ENCODE measurements around the gene MINDY1. TPM values are rescaled to one million over a fixed set of nuclear protein-coding genes. Genes with fewer than 3 reads are reported as not detected.

The MINDY1 gene
- total and polyA plus RNA-seq, 2 donors (not counting 1 experiment from before 2014, with no cell fraction given) = 7.6 to 16.1 TPM

- Histone ChIP-seq H2AFZ (ENCODE audit: insufficient read depth, low read depth, low read length, poor library complexity, severe bottlenecking) (peak overlapping the region; percentile 57), H3K9me3 (ENCODE audit: control extremely low read depth in 1 of 3, control insufficient read depth in 2 of 3, insufficient read depth in 1 of 3, low read length in 2 of 3) (no peaks in the 10 kb centered on the region), H3K36me3 (replicated peaks in 1 of 2; ENCODE audit: control extremely low read depth in 1 of 2, control insufficient read depth in 1 of 2, extremely low read depth in 1 of 2, insufficient read depth in 2 of 2, low read length in 1 of 2) (peaks cover 3 to 13% of the 10 kb centered on the region in 2 experiments), H3K27ac (ENCODE audit: low read length in 2 of 2) (no peak overlapping the region), H4K20me1 (ENCODE audit: control insufficient read depth, insufficient read depth, low read length, poor library complexity, severe bottlenecking) (no peaks in the 10 kb centered on the region), H3K4me2 (replicated peaks; ENCODE audit: low read depth, low read length, poor library complexity, severe bottlenecking) (peak overlapping the region; percentile 48), H3K4me3 (ENCODE audit: control extremely low read depth in 1 of 5, extremely low read depth in 1 of 5, insufficient read depth in 1 of 5, low read depth in 2 of 5, low read length in 4 of 5) (no peak overlapping the region), H3K79me2 (ENCODE audit: control insufficient read depth, insufficient read depth, low read length) (no peaks in the 10 kb centered on the region), H3K27me3 (replicated peaks in 1 of 4; ENCODE audit: control extremely low read depth in 1 of 4, control insufficient read depth in 3 of 4, insufficient read depth in 4 of 4, low read length in 3 of 4) (no peaks in the 10 kb centered on the region), H3K4me1 (ENCODE audit: control insufficient read depth in 2 of 2, insufficient read depth in 2 of 2, low read length in 2 of 2) (peaks cover 0 to 3% of the 10 kb centered on the region in 2 donors), H3K9ac (ENCODE audit: low read length) (no peak overlapping the region)
- intact Hi-C loops (cut with micrococcal nuclease) = loop anchor here (5.0 to 10.0 kb wide), 2 partner anchors 533 to 741 kb away; partner anchors contain the start of gene CA14
- Mint-ChIP-seq H3K4me3 (no peak overlapping the region), H3K27me3 (no peaks in the 10 kb centered on the region), H3K4me1 (peaks cover 4% of the 10 kb centered on the region), H3K9me3 (ENCODE audit: insufficient read depth) (no peaks in the 10 kb centered on the region), H3K27ac (no peak overlapping the region)
- ChIA-PET CTCF (interaction anchor here (0.6 to 5.3 kb wide), 24 partner anchors 10 to 740 kb away, joined by 3 to 63 read pairs (median 4); partner anchors contain the start of genes ANXA9, C1orf56, CTSK and MINDY1), POLR2A (interaction anchor here (0.6 kb wide), 2 partner anchors 748 to 846 kb away, joined by 3 to 6 read pairs; partner anchors contain the start of gene PLEKHO1)
- ATAC-seq (ENCODE audit: low read depth) = no peak
- 80% methylated on average over 2 of the region's 4 CpGs for WGBS (ENCODE audit: insufficient coverage)
- DNase-seq = no peak
- no peak for TF ChIP-seq CTCF (IDR thresholded peaks at IDR 0.05)
- no peak for TF ChIP-seq EZH2 (IDR thresholded peaks at IDR 0.05; ENCODE audit: borderline replicate concordance, insufficient read depth, low read depth, low read length, poor library complexity, severe bottlenecking)
These were observed 11.2 kb downstream of the MINDY1 start for GRCh38 chr1:150995460-150995859.

GRCh38 chr1:150994248-150994647, 12.5 kb downstream of the MINDY1 start:
- no peak for ATAC-seq (ENCODE audit: low read depth)
- Mint-ChIP-seq H3K27ac (no peak overlapping the region), H3K4me1 (peaks cover 4% of the 10 kb centered on the region), H3K27me3 (no peaks in the 10 kb centered on the region), H3K9me3 (ENCODE audit: insufficient read depth) (no peaks in the 10 kb centered on the region), H3K4me3 (no peak overlapping the region)
- no peaks in the 10 kb centered on the region for H3K9me3 ChIP-seq (ENCODE audit: control extremely low read depth in 1 of 3, control insufficient read depth in 2 of 3, insufficient read depth in 1 of 3, low read length in 2 of 3)
- no peak overlapping the region for H3K4me3 ChIP-seq (ENCODE audit: control extremely low read depth in 1 of 5, extremely low read depth in 1 of 5, insufficient read depth in 1 of 5, low read depth in 2 of 5, low read length in 4 of 5)
- DNase-seq = no peak
- ChIA-PET POLR2A (no interaction called here), CTCF (interaction anchor here (0.7 to 5.3 kb wide), 7 partner anchors 12 to 162 kb away, joined by 3 to 63 read pairs (median 4); partner anchors contain the start of genes ANXA9, MINDY1 and TNFAIP8L2)
- H3K27ac ChIP-seq (ENCODE audit: low read length in 2 of 2) = no peak overlapping the region
- no peak overlapping the region for H3K4me2 ChIP-seq (replicated peaks; ENCODE audit: low read depth, low read length, poor library complexity, severe bottlenecking)
- peaks cover 0 to 3% of the 10 kb centered on the region in 2 donors for H3K4me1 ChIP-seq (ENCODE audit: control insufficient read depth in 2 of 2, insufficient read depth in 2 of 2, low read length in 2 of 2)
- no peaks in the 10 kb centered on the region for H4K20me1 ChIP-seq (ENCODE audit: control insufficient read depth, insufficient read depth, low read length, poor library complexity, severe bottlenecking)
- intact Hi-C loops (cut with micrococcal nuclease) = loop anchor here (10.0 kb wide), 1 partner anchor 739 kb away; the partner anchor contains the start of gene CA14
- H3K79me2 ChIP-seq (ENCODE audit: control insufficient read depth, insufficient read depth, low read length) = no peaks in the 10 kb centered on the region
- H2AFZ ChIP-seq (ENCODE audit: insufficient read depth, low read depth, low read length, poor library complexity, severe bottlenecking) = no peak overlapping the region
- peaks cover 3 to 13% of the 10 kb centered on the region in 2 experiments for H3K36me3 ChIP-seq (replicated peaks in 1 of 2; ENCODE audit: control extremely low read depth in 1 of 2, control insufficient read depth in 1 of 2, extremely low read depth in 1 of 2, insufficient read depth in 2 of 2, low read length in 1 of 2)
- TF ChIP-seq CTCF (IDR thresholded peaks at IDR 0.05) (no peak), EZH2 (IDR thresholded peaks at IDR 0.05; ENCODE audit: borderline replicate concordance, insufficient read depth, low read depth, low read length, poor library complexity, severe bottlenecking) (no peak)
- WGBS (ENCODE audit: insufficient coverage) = 90% methylated on average over 2 of the region's 3 CpGs
- no peak overlapping the region for H3K9ac ChIP-seq (ENCODE audit: low read length)
- H3K27me3 ChIP-seq (replicated peaks in 1 of 4; ENCODE audit: control extremely low read depth in 1 of 4, control insufficient read depth in 3 of 4, insufficient read depth in 4 of 4, low read length in 3 of 4) = no peaks in the 10 kb centered on the region

All from B cell (primary cell).